ENCODE results near the gene PLXNC1. TPM values are rescaled to one million over a fixed set of nuclear protein-coding genes. Genes with fewer than 3 reads are reported as not detected.

PLXNC1 gene
- total and polyA plus RNA-seq, 4 donors = 0.71 to 12.0 (median 3.3) TPM

DNA sequence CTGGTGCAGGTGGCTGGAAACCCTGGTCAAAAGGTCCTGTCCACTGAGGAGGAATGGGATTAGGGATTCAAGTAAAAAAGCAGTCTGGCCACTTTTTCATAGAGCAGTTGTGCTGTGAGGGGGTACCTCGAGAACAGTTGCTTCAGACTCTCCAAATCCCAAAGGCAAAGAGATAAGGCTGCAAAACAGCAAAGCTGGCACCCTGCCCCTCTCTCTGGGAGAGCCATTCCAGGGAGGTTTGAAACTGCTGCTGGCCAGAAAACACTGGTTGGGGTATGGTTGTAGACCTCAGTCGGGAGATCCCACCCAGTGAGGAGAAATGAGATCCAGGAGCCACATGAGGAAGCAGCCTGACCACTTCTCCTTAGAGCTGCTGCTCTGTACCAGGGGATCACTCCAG, 174.0 kb downstream of the PLXNC1 start:
- Histone ChIP-seq H3K4me3 (ENCODE audit: low read depth in 1 of 3, low read length in 3 of 3) (no peak overlapping the region), H3K27me3 (ENCODE audit: control insufficient read depth in 4 of 4, insufficient read depth in 4 of 4, low read length in 3 of 4) (no peaks in the 10 kb centered on the region), H3K27ac (ENCODE audit: low read depth in 1 of 2, low read length in 2 of 2) (no peak overlapping the region), H3K36me3 (ENCODE audit: control insufficient read depth in 4 of 4, insufficient read depth in 3 of 4, low read depth in 1 of 4, low read length in 3 of 4) (peaks cover 0 to 11% (median 2%) of the 10 kb centered on the region in 4 donors), H3K4me1 (ENCODE audit: control insufficient read depth in 4 of 4, insufficient read depth in 4 of 4, low read length in 3 of 4) (no peaks in the 10 kb centered on the region), H3K9me3 (ENCODE audit: control insufficient read depth in 4 of 4, low read length in 3 of 4) (peaks cover 0 to 13% (median 8%) of the 10 kb centered on the region in 4 donors), H3K9ac (ENCODE audit: low read depth in 1 of 2, low read length in 2 of 2) (no peak overlapping the region)
- no peak for DNase-seq (ENCODE audit: low spot score)
- TF ChIP-seq, protein P1, sequence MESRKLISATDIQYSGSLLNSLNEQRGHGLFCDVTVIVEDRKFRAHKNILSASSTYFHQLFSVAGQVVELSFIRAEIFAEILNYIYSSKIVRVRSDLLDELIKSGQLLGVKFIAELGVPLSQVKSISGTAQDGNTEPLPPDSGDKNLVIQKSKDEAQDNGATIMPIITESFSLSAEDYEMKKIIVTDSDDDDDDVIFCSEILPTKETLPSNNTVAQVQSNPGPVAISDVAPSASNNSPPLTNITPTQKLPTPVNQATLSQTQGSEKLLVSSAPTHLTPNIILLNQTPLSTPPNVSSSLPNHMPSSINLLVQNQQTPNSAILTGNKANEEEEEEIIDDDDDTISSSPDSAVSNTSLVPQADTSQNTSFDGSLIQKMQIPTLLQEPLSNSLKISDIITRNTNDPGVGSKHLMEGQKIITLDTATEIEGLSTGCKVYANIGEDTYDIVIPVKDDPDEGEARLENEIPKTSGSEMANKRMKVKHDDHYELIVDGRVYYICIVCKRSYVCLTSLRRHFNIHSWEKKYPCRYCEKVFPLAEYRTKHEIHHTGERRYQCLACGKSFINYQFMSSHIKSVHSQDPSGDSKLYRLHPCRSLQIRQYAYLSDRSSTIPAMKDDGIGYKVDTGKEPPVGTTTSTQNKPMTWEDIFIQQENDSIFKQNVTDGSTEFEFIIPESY (IDR thresholded peaks at IDR 0.05) = no peak
- TF ChIP-seq RAD21 (IDR thresholded peaks at IDR 0.05) (no peak), RXRA (IDR thresholded peaks at IDR 0.05) (no peak), NR2F2 (IDR thresholded peaks at IDR 0.05) (no peak), FOXA2 (IDR thresholded peaks at IDR 0.05) (no peak), HNF4A (conservative IDR thresholded peaks at IDR 0.05) (no peak), HNF4G (IDR thresholded peaks at IDR 0.05) (no peak), EGR1 (IDR thresholded peaks at IDR 0.05; ENCODE audit: low read depth in 2 of 2) (no peak), FOXA1 (IDR thresholded peaks at IDR 0.05) (no peak), YY1 (IDR thresholded peaks at IDR 0.05) (no peak)
- TF ChIP-seq, protein P2, sequence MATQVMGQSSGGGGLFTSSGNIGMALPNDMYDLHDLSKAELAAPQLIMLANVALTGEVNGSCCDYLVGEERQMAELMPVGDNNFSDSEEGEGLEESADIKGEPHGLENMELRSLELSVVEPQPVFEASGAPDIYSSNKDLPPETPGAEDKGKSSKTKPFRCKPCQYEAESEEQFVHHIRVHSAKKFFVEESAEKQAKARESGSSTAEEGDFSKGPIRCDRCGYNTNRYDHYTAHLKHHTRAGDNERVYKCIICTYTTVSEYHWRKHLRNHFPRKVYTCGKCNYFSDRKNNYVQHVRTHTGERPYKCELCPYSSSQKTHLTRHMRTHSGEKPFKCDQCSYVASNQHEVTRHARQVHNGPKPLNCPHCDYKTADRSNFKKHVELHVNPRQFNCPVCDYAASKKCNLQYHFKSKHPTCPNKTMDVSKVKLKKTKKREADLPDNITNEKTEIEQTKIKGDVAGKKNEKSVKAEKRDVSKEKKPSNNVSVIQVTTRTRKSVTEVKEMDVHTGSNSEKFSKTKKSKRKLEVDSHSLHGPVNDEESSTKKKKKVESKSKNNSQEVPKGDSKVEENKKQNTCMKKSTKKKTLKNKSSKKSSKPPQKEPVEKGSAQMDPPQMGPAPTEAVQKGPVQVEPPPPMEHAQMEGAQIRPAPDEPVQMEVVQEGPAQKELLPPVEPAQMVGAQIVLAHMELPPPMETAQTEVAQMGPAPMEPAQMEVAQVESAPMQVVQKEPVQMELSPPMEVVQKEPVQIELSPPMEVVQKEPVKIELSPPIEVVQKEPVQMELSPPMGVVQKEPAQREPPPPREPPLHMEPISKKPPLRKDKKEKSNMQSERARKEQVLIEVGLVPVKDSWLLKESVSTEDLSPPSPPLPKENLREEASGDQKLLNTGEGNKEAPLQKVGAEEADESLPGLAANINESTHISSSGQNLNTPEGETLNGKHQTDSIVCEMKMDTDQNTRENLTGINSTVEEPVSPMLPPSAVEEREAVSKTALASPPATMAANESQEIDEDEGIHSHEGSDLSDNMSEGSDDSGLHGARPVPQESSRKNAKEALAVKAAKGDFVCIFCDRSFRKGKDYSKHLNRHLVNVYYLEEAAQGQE (IDR thresholded peaks at IDR 0.05) = no peak
- TF ChIP-seq, protein P3, sequence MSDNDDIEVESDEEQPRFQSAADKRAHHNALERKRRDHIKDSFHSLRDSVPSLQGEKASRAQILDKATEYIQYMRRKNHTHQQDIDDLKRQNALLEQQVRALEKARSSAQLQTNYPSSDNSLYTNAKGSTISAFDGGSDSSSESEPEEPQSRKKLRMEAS (IDR thresholded peaks at IDR 0.05) = no peak
- TF ChIP-seq, protein P4, sequence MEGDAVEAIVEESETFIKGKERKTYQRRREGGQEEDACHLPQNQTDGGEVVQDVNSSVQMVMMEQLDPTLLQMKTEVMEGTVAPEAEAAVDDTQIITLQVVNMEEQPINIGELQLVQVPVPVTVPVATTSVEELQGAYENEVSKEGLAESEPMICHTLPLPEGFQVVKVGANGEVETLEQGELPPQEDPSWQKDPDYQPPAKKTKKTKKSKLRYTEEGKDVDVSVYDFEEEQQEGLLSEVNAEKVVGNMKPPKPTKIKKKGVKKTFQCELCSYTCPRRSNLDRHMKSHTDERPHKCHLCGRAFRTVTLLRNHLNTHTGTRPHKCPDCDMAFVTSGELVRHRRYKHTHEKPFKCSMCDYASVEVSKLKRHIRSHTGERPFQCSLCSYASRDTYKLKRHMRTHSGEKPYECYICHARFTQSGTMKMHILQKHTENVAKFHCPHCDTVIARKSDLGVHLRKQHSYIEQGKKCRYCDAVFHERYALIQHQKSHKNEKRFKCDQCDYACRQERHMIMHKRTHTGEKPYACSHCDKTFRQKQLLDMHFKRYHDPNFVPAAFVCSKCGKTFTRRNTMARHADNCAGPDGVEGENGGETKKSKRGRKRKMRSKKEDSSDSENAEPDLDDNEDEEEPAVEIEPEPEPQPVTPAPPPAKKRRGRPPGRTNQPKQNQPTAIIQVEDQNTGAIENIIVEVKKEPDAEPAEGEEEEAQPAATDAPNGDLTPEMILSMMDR (IDR thresholded peaks at IDR 0.05; ENCODE audit: low read depth, low read length, missing input control) = no peak
- TF ChIP-seq, protein P5, sequence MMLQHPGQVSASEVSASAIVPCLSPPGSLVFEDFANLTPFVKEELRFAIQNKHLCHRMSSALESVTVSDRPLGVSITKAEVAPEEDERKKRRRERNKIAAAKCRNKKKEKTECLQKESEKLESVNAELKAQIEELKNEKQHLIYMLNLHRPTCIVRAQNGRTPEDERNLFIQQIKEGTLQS (IDR thresholded peaks at IDR 0.05) = no peak
- 94% methylated on average over 2 of the region's 2 CpGs for WGBS

DNA sequence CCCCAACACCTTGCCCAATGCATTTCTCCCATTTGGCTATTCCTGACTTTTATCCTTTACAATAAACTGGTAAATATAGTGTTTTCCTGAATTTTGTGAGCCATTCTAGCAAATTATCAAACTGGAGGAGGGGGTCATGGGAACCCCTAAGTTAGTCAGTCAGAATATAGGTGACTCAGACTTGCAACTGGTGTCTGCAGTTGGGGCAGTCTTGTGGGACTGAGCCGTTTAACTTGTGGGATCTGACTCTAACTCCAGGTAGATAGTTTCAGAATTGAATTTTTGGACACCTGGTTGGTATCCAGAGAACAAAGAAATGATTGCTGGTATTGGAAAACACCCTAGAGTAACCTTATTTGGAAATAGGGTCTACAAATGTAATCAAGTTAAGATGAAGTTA, 177.9 kb downstream of the PLXNC1 start:
- TF ChIP-seq, protein P4 (IDR thresholded peaks at IDR 0.05; ENCODE audit: low read depth, low read length, missing input control) = no peak
- TF ChIP-seq, protein P3 (IDR thresholded peaks at IDR 0.05) = no peak
- TF ChIP-seq SP1 (IDR thresholded peaks at IDR 0.05) = no peak
- 96% methylated on average over 1 of the region's 1 CpG for WGBS
- peaks cover 0 to 9% (median 2%) of the 10 kb centered on the region in 4 donors for H3K36me3 ChIP-seq (ENCODE audit: control insufficient read depth in 4 of 4, insufficient read depth in 3 of 4, low read depth in 1 of 4, low read length in 3 of 4)

More for the DNA sequence above, 177.9 kb downstream of the PLXNC1 start:
- no peaks in the 10 kb centered on the region for H3K27me3 ChIP-seq (ENCODE audit: control insufficient read depth in 4 of 4, insufficient read depth in 4 of 4, low read length in 3 of 4)
- no peaks in the 10 kb centered on the region for H3K4me1 ChIP-seq (ENCODE audit: control insufficient read depth in 4 of 4, insufficient read depth in 4 of 4, low read length in 3 of 4)
- no peak for DNase-seq (ENCODE audit: low spot score)
- peaks cover 0 to 6% (median under 1%) of the 10 kb centered on the region in 4 donors for H3K9me3 ChIP-seq (ENCODE audit: control insufficient read depth in 4 of 4, low read length in 3 of 4)
- H3K27ac ChIP-seq (ENCODE audit: low read depth in 1 of 2, low read length in 2 of 2) = no peak overlapping the region
- no peak overlapping the region for H3K4me3 ChIP-seq (ENCODE audit: low read depth in 1 of 3, low read length in 3 of 3)
- no peak overlapping the region for H3K9ac ChIP-seq (ENCODE audit: low read depth in 1 of 2, low read length in 2 of 2)
